ENCODE measurements around the gene EXOC3L4.
A peak's percentile ranks its signal among the peaks of the same experiment; 100 is the strongest.

Gene EXOC3L4

DNA sequence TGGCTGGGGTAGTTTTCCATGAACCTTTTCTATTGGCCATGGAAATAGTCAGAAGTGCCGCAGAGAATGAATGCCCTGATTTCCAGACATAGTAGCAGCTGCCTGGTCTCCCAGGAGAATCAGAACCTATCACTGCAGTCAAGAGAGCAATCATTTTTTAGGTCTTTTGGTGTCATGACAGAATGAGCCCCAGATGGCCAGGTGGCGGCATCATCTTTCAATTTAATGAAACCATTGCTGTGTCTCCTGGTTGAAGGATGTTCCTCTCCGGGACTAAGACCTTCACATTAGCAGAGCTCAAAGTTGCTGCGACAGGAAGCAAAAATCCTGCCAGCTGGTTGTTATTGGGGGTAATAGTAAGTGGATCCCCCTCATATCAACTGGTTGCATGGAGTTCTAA lies 47.5 kb downstream of the EXOC3L4 start:
- no peak overlapping the region for H3K27ac ChIP-seq (ENCODE audit: poor library complexity, severe bottlenecking)
- H3K9me3 ChIP-seq (ENCODE audit: severe bottlenecking), result no peaks in the 10 kb centered on the region
- no peak for ATAC-seq (ENCODE audit: low read depth)
- TF ChIP-seq, protein P1, sequence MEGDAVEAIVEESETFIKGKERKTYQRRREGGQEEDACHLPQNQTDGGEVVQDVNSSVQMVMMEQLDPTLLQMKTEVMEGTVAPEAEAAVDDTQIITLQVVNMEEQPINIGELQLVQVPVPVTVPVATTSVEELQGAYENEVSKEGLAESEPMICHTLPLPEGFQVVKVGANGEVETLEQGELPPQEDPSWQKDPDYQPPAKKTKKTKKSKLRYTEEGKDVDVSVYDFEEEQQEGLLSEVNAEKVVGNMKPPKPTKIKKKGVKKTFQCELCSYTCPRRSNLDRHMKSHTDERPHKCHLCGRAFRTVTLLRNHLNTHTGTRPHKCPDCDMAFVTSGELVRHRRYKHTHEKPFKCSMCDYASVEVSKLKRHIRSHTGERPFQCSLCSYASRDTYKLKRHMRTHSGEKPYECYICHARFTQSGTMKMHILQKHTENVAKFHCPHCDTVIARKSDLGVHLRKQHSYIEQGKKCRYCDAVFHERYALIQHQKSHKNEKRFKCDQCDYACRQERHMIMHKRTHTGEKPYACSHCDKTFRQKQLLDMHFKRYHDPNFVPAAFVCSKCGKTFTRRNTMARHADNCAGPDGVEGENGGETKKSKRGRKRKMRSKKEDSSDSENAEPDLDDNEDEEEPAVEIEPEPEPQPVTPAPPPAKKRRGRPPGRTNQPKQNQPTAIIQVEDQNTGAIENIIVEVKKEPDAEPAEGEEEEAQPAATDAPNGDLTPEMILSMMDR (IDR thresholded peaks at IDR 0.05; ENCODE audit: poor library complexity, severe bottlenecking), result no peak
- no peaks in the 10 kb centered on the region for H3K27me3 ChIP-seq (ENCODE audit: insufficient read depth, poor library complexity, severe bottlenecking)
- H3K4me3 ChIP-seq (ENCODE audit: severe bottlenecking), result no peak overlapping the region
- no peaks in the 10 kb centered on the region for H3K36me3 ChIP-seq (ENCODE audit: low read depth)
- peaks cover 23% of the 10 kb centered on the region for H3K4me1 ChIP-seq (ENCODE audit: insufficient read depth, poor library complexity, severe bottlenecking)
- no peak for DNase-seq (ENCODE audit: low spot score)

DNA sequence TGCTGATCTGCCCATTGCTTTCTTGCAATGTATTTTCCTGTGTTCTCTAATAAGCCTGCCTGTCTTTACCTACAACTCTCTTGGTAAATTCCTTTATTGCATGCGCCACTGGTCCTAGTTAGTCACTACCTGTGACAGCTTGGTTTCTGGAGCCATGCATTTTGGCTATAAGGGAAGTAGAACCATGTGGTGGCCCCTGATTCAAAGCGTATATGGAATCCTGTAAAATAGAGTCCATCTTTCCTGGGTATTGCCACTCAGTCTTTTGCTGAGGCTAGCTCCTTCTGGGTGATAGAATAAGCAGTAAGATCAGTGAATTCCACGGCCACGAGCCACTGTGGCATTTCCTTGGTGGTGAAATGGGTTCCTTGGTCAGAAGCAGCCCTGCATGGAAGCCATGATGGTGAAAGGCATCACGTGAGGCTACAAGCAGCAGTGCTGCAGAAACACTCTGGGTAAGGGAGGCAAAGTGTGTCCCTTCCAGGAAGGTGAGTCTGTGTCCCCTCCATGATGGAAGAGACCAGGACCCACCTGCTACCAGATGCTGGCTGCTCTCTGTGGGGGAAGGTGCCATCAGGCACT lies 48.3 kb downstream of the EXOC3L4 start:
- TF ChIP-seq, protein P1 (IDR thresholded peaks at IDR 0.05; ENCODE audit: poor library complexity, severe bottlenecking), result no peak
- DNase-seq (ENCODE audit: low spot score) (no peak), ATAC-seq (ENCODE audit: low read depth) (no peak)
- H3K27ac ChIP-seq (ENCODE audit: poor library complexity, severe bottlenecking), result no peak overlapping the region
- H3K9me3 ChIP-seq (ENCODE audit: severe bottlenecking), result no peaks in the 10 kb centered on the region
- H3K36me3 ChIP-seq (ENCODE audit: low read depth), result no peaks in the 10 kb centered on the region
- H3K27me3 ChIP-seq (ENCODE audit: insufficient read depth, poor library complexity, severe bottlenecking), result no peaks in the 10 kb centered on the region
- H3K4me3 ChIP-seq (ENCODE audit: severe bottlenecking), result no peak overlapping the region
- peaks cover 15% of the 10 kb centered on the region for H3K4me1 ChIP-seq (ENCODE audit: insufficient read depth, poor library complexity, severe bottlenecking)

DNA sequence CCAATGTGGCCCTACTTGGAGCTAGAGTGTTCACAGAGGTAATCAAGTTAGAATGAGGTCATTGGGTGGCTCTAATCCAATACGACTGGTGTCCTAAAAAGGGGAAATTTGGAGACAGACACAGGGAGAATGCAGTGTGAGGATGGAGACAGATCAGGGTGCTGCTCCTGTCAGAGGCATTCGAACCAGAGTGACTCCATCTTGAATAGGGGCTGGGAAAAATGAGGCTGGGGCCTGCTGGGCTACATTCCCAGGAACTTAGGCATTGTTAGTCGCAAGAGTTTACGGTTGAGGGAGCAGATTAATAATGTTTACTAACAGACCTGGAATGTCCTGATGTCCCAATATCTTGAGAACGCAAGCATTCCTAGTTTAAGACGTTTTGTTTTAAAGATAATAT lies 49.0 kb downstream of the EXOC3L4 start:
- Histone ChIP-seq H3K36me3 (ENCODE audit: low read depth) (no peaks in the 10 kb centered on the region), H3K4me3 (ENCODE audit: severe bottlenecking) (no peak overlapping the region), H3K27me3 (ENCODE audit: insufficient read depth, poor library complexity, severe bottlenecking) (no peaks in the 10 kb centered on the region), H3K27ac (ENCODE audit: poor library complexity, severe bottlenecking) (peak overlapping the region; percentile 18), H3K9me3 (ENCODE audit: severe bottlenecking) (no peaks in the 10 kb centered on the region), H3K4me1 (ENCODE audit: insufficient read depth, poor library complexity, severe bottlenecking) (peaks cover 14% of the 10 kb centered on the region)
- DNase-seq (ENCODE audit: low spot score) (no peak), ATAC-seq (ENCODE audit: low read depth) (peak; percentile 46; the same call in 2 of the 3 replicates)
- TF ChIP-seq, protein P1 (IDR thresholded peaks at IDR 0.05; ENCODE audit: poor library complexity, severe bottlenecking), result no peak

DNA sequence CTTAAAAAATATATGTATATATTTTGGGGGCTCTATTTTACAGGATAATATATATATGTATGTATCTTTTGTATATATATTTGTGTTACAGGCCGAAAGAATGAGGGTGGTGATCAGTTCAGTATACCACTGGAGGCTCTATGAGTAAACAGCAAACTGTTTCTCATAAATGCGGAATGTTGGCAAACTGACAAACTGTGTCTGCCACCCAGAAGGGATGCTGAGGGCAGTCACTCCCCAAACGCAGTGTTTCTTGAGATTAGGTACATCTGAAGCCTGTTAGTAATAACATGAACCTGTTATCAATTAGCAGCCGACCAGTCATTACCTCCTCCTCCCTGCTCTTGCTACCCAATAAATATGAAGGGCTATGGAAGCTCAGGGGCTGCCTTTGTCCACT lies 49.6 kb downstream of the EXOC3L4 start:
- H3K4me3 ChIP-seq (ENCODE audit: severe bottlenecking), result no peak overlapping the region
- no peak for DNase-seq (ENCODE audit: low spot score)
- TF ChIP-seq, protein P1 (IDR thresholded peaks at IDR 0.05; ENCODE audit: poor library complexity, severe bottlenecking), result peak; percentile 17
- H3K27me3 ChIP-seq (ENCODE audit: insufficient read depth, poor library complexity, severe bottlenecking), result no peaks in the 10 kb centered on the region
- no peaks in the 10 kb centered on the region for H3K9me3 ChIP-seq (ENCODE audit: severe bottlenecking)
- H3K4me1 ChIP-seq (ENCODE audit: insufficient read depth, poor library complexity, severe bottlenecking), result peaks cover 14% of the 10 kb centered on the region
- no peaks in the 10 kb centered on the region for H3K36me3 ChIP-seq (ENCODE audit: low read depth)
- peak; percentile 63 for ATAC-seq (ENCODE audit: low read depth)
- peak overlapping the region; percentile 18 for H3K27ac ChIP-seq (ENCODE audit: poor library complexity, severe bottlenecking)

DNA sequence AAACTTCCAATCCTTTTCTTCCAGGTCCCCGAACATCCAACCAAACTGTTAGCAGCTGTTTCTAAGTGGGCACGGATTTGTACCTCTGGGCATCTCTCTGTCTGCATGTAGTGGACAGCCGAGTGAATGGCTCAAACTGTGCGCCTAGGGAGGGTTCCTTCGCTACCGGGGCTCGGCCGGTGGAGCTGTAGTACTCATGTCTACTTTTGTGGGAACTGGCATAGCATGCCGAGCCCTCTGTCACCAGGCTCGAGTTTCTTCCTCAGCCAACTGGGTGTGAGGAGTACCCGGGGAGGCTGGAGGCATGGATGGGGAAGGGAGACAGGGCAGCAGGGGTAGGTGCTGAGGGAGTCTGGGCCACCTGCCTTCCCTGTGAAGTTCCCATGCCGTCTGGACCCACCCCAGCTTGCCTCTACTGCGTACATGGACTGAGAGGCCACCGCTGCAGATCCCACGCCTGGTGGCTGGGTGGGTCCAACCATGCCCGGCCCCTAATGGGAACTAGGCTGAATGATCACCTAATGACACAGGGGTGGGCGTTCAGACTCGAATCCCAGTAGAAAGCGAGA lies 51.7 kb downstream of the EXOC3L4 start:
- H3K4me3 ChIP-seq (ENCODE audit: severe bottlenecking), result no peak overlapping the region
- H3K27me3 ChIP-seq (ENCODE audit: insufficient read depth, poor library complexity, severe bottlenecking), result no peaks in the 10 kb centered on the region
- no peaks in the 10 kb centered on the region for H3K9me3 ChIP-seq (ENCODE audit: severe bottlenecking)
- no peak for ATAC-seq (ENCODE audit: low read depth)
- TF ChIP-seq, protein P1 (IDR thresholded peaks at IDR 0.05; ENCODE audit: poor library complexity, severe bottlenecking), result no peak
- no peaks in the 10 kb centered on the region for H3K36me3 ChIP-seq (ENCODE audit: low read depth)
- H3K4me1 ChIP-seq (ENCODE audit: insufficient read depth, poor library complexity, severe bottlenecking), result peaks cover 14% of the 10 kb centered on the region
- no peak for DNase-seq (ENCODE audit: low spot score)
- H3K27ac ChIP-seq (ENCODE audit: poor library complexity, severe bottlenecking), result no peak overlapping the region
